Midbrain (tissue), 1 donor: ENCODE results near the gene ANKRD22.

Experiments used
- DNase-seq: peaks from one replicate; lab custom pipeline; 2025; lab: John Stamatoyannopoulos, UW

ANKRD22 gene

GRCh38 chr10:88835096-88835909 lies 16.3 kb downstream of the ANKRD22 start:
- DNase-seq: peak; percentile 87

DNA sequence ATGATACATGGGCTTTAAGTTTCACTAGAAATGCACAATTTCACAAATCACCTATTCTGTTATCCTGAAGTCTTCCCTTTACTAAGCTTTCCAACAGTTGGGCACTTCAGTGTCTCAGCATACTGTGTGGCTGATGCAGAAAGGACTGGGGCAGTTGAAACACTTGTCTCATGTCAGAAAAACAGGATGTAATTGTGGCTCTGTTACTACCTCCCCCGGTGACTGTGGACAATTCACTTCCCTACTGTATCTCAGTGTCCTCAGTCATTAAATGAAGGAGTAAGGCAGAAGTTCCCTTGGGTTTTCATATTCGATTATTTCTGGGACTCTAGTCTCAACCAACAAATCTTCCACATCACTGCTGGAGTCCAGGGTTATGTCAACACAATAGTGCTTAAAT lies 17.9 kb downstream of the ANKRD22 start:
- DNase-seq: no peak

DNA sequence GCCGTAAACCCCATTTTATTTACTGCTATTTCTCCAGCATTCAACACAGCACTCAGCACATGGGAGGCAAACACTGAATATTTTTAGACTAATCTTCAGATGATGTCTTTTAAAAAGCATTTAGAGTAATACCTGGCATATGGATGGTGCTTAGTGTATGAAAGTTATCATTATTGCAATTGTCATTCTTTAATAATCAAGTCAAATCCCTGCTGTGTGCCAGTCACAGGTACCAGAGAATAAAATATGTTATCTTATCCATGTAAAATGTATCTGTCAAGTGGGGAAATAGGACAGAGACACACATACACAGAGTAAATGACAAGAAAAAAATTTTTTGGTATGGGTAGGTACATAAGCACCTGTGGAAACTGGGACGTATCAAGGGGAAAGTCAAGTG lies 18.5 kb downstream of the ANKRD22 start:
- DNase-seq: no peak

GRCh38 chr10:88832376-88832775 lies 19.3 kb downstream of the ANKRD22 start:
- DNase-seq: no peak

GRCh38 chr10:88831709-88832108 lies 19.9 kb downstream of the ANKRD22 start:
- no peak for DNase-seq

- no peak for DNase-seq
Observed at GRCh38 chr10:88830643-88831268, 20.9 kb downstream of the ANKRD22 start.

DNA sequence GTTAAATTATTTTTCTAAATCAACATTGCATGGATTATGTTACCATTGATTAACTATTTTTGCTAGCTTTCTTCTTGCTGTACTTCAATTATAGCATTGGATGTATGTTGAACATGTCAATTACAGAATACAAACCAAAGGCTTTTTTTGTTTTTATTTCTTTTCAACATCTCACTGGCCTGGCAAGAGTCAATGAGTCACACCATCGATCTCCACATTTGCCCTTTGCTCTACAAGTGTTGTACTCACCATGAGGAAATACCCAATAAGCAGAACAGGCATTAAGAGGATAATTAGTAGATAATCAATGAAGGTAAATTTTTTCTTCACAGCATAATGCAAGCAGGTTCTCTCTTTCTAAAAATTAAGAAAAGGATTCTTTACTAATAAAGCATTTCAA lies 23.3 kb downstream of the ANKRD22 start:
- no peak for DNase-seq

DNA sequence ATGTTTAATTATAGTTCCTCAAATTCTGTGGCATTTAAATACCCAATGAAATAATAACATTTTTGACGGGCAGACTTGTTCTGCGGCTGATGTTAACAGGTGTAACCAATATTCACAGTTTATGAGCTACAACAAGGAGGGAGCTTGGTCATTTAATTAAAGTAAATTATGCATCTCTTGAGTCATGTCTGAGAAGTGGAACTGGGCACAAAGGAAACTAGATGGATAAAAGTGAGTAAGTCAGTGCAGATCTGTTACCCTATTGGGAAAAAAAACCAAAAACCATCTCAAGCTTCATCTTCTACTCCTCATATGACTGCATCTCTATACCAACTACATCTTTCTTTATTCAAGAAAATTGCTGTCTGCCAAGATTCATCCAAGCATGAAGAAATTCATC lies 24.0 kb downstream of the ANKRD22 start:
- no peak for DNase-seq

DNA sequence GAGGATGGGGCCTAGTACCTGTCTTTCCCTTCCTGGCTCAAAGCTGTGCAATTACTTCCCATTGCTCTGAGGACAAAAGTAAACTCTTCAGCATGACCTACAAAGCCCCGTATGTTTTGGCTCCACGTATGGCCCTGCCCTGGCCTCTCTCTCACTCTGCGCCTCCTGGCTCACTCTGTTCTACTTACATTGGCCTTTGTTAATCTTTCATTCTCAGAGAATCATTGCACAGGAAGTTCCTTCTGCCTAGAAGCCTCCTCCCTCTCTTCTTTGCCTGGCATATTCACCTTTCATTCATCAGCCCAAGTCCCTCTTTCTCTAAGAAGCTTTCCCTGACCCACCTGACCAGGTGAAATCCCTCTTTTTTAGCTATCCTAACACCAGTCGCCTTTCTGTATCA lies 25.3 kb downstream of the ANKRD22 start:
- no peak for DNase-seq

DNA sequence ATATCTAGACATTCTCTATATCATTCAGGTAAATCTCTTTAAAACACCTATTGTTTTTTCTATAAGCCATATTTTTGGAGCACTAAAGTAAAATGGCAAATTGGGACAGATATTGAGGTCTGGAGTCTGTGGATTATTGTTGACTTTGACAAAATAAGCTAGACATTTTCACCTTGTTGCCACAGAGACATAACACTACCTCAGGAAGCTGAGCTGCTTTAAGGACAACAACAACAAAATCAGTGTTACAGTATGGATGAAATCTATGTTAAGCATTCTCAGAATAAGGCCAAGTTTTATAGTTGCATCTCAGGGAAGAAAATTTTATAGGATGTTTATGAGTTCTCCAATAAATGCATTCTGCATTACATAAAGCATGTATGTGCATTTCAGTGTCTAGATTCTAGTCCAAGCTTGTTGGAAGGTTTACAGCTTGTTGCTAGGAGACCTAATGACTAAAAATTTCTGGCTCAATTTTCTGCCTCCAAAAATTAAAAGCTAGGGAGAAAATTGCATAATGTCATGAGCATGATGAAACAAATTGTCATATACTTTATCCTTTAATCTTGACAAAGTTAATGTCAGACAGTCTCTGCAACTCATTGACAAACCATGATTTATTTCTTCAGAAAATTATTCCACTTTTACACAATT lies 30.8 kb downstream of the ANKRD22 start:
- no peak for DNase-seq

- DNase-seq: no peak
Observed at GRCh38 chr10:88819290-88819689, 32.4 kb downstream of the ANKRD22 start.

DNA sequence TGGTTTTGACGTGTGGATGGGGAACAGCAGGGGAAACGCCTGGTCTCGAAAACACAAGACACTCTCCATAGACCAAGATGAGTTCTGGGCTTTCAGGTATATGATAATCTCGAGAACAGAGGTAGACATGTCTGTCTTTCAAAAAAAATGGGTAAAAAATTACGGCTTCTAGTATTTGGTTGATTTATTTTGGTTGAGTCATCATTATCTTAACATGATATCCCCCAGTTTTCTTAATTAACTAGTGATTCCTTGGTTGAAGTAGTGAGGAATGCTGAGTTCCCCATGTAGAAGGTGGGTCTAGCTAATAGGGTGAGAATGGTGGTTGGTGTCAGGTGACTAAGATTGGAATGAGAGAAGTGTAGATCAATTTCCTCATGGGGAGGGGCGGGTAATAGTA lies 38.4 kb downstream of the ANKRD22 start:
- DNase-seq: no peak

GRCh38 chr10:88810196-88810961 lies 41.3 kb downstream of the ANKRD22 start:
- peak; percentile 22 for DNase-seq

GRCh38 chr10:88809621-88810020 lies 42.0 kb downstream of the ANKRD22 start:
- no peak for DNase-seq

GRCh38 chr10:88805924-88806323 lies 45.7 kb downstream of the ANKRD22 start:
- DNase-seq: no peak

- no peak for DNase-seq
Observed at GRCh38 chr10:88805361-88805760, 46.3 kb downstream of the ANKRD22 start.

GRCh38 chr10:88804083-88804812 lies 47.4 kb downstream of the ANKRD22 start:
- DNase-seq: no peak

- no peak for DNase-seq
Observed at GRCh38 chr10:88803641-88804040, 48.0 kb downstream of the ANKRD22 start.

GRCh38 chr10:88802523-88803285 lies 48.9 kb downstream of the ANKRD22 start, which contains the start of gene LIPM:
Gene LIPM (plus strand): TSS chr10:88802730. CDS start chr10:88802897, 167 bp downstream.
- no peak for DNase-seq
